Astrocyte (in vitro differentiated cells and primary cell): ENCODE results near the gene ADCY5. TPM values are rescaled to one million over a fixed set of nuclear protein-coding genes. Genes with fewer than 3 reads are reported as not detected.

Experiments
- DNase-seq: peaks from one replicate; pipeline ENCODE4 v3.0.0-alpha.2; 2010; ENCODE audit warnings: low read depth
- FAIRE-seq: peaks from 2 replicates; lab custom pipeline; 2011; peaks lifted over from hg19 to GRCh38; lab: Jason Lieb, UNC
- H2AFZ ChIP-seq: 2 replicates; pipeline ENCODE4 v1.6.0; 2012; ENCODE audit warnings: low read depth, low read length, inconsistent platforms
- H3K27ac ChIP-seq: 2 replicates; pipeline ENCODE4 v1.5.1; 2011; ENCODE audit warnings: low read depth, low read length, inconsistent platforms
- H3K27me3 ChIP-seq: 2 replicates; pipeline ENCODE4 v1.6.0; 2011; ENCODE audit warnings: low read length, inconsistent platforms; ENCODE audit not compliant: insufficient read depth
- H3K36me3 ChIP-seq: 2 replicates; pipeline ENCODE4 v1.5.1; 2011; ENCODE audit warnings: low read length, inconsistent platforms; ENCODE audit not compliant: insufficient read depth
- H3K4me1 ChIP-seq: 2 replicates; pipeline ENCODE4 v1.5.1; 2011; ENCODE audit warnings: low read length, inconsistent platforms; ENCODE audit not compliant: insufficient read depth
- H3K4me2 ChIP-seq: 2 replicates; pipeline ENCODE4 v1.6.0; 2012; ENCODE audit warnings: low read length, inconsistent platforms
- H3K4me3 ChIP-seq: 2 replicates; pipeline ENCODE4 v1.5.1; 2011; ENCODE audit warnings: low read depth, mild to moderate bottlenecking, low read length, inconsistent platforms; ENCODE audit not compliant: insufficient read depth
- H3K79me2 ChIP-seq: 2 replicates; pipeline ENCODE4 v1.6.0; 2012; ENCODE audit warnings: mild to moderate bottlenecking, low read length, inconsistent platforms; ENCODE audit not compliant: insufficient read depth
- H3K9ac ChIP-seq: 2 replicates; pipeline ENCODE4 v1.6.0; 2012; ENCODE audit warnings: mild to moderate bottlenecking, low read length, inconsistent platforms
- H3K9me3 ChIP-seq: 2 replicates; pipeline ENCODE4 v1.5.1; 2012; ENCODE audit warnings: low read depth, mild to moderate bottlenecking, low read length, inconsistent platforms; ENCODE audit not compliant: insufficient read depth
- H4K20me1 ChIP-seq: 2 replicates; pipeline ENCODE4 v1.6.0; 2012; ENCODE audit warnings: low read length, inconsistent platforms; ENCODE audit not compliant: insufficient read depth
- H3K27ac Mint-ChIP-seq: one replicate; pipeline ENCODE4 v1.8.0; 2021; ENCODE audit warnings: mild to moderate bottlenecking, mixed read lengths; ENCODE audit not compliant: unreplicated experiment
- H3K27me3 Mint-ChIP-seq: one replicate; pipeline ENCODE4 v1.8.0; 2021; ENCODE audit warnings: low read depth, mixed read lengths; ENCODE audit not compliant: unreplicated experiment
- H3K36me3 Mint-ChIP-seq: one replicate; pipeline ENCODE4 v1.8.0; 2021; ENCODE audit warnings: low read depth, mixed read lengths; ENCODE audit not compliant: unreplicated experiment
- H3K4me1 Mint-ChIP-seq: one replicate; pipeline ENCODE4 v1.8.0; 2021; ENCODE audit warnings: low read depth, mixed read lengths; ENCODE audit not compliant: unreplicated experiment
- H3K4me3 Mint-ChIP-seq: one replicate; pipeline ENCODE4 v1.8.0; 2021; ENCODE audit warnings: mild to moderate bottlenecking, moderate library complexity, mixed read lengths; ENCODE audit not compliant: unreplicated experiment
- H3K9me3 Mint-ChIP-seq: one replicate; pipeline ENCODE4 v1.8.0; 2021; ENCODE audit warnings: mild to moderate bottlenecking, mixed read lengths; ENCODE audit not compliant: unreplicated experiment
- EZH2 ChIP-seq: IDR thresholded peaks from 2 replicates; pipeline ENCODE4 v1.6.1; 2012; ENCODE audit warnings: mild to moderate bottlenecking, low read length, inconsistent platforms; ENCODE audit not compliant: insufficient read depth
- total RNA-seq: library from RNA; stranded (reverse); gene quantifications from 2 replicates; pipeline ENCODE4 v1.2.1, GENCODE V29; 2021
- TF ChIP-seq, protein P1 (sequence below): IDR thresholded peaks from 2 replicates; pipeline ENCODE4 v1.5.1; 2011; ENCODE audit warnings: low read depth, mild to moderate bottlenecking, inconsistent platforms, low read length, moderate library complexity; ENCODE audit not compliant: insufficient read depth

Gene ADCY5
- total RNA-seq, 1 donor from 2014 or later: 1.2 TPM

DNA sequence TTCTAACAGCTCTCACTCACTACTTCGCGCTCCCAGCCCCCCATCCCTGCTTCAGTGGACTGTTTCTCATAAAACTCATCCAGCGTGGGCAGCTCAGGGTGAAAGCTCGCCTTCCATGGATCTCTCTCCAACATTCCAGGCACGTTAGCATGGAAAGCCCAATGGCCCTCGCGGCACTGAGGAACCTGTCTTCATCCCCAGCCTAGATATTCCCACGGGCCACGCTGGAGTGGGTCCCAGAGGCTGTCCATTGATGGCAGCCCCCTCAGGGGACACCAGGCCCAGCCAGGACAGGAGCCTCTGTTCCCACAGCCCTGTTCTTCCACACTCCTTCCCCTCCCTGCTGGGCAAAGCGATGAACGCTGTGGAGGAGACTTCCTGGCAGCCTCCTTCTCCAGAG is 126.0 kb downstream of the ADCY5 start:
- Histone ChIP-seq H3K4me1 (no peaks in the 10 kb centered on the region), H3K27me3 (peaks cover 22% of the 10 kb centered on the region), H3K27ac (no peak overlapping the region), H3K4me3 (no peak overlapping the region), H2AFZ (no peak overlapping the region), H3K9ac (no peak overlapping the region), H4K20me1 (no peaks in the 10 kb centered on the region), H3K79me2 (no peaks in the 10 kb centered on the region), H3K9me3 (no peaks in the 10 kb centered on the region), H3K36me3 (no peaks in the 10 kb centered on the region), H3K4me2 (no peak overlapping the region)
- peaks cover 61% of the 10 kb centered on the region for H3K27me3 Mint-ChIP-seq
- FAIRE-seq: no peak
- H3K27ac Mint-ChIP-seq: no peak overlapping the region
- TF ChIP-seq EZH2: no peak
- TF ChIP-seq, protein P1, sequence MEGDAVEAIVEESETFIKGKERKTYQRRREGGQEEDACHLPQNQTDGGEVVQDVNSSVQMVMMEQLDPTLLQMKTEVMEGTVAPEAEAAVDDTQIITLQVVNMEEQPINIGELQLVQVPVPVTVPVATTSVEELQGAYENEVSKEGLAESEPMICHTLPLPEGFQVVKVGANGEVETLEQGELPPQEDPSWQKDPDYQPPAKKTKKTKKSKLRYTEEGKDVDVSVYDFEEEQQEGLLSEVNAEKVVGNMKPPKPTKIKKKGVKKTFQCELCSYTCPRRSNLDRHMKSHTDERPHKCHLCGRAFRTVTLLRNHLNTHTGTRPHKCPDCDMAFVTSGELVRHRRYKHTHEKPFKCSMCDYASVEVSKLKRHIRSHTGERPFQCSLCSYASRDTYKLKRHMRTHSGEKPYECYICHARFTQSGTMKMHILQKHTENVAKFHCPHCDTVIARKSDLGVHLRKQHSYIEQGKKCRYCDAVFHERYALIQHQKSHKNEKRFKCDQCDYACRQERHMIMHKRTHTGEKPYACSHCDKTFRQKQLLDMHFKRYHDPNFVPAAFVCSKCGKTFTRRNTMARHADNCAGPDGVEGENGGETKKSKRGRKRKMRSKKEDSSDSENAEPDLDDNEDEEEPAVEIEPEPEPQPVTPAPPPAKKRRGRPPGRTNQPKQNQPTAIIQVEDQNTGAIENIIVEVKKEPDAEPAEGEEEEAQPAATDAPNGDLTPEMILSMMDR: no peak
- DNase-seq: no peak
- no peaks in the 10 kb centered on the region for H3K36me3 Mint-ChIP-seq
- peaks cover 4% of the 10 kb centered on the region for H3K4me1 Mint-ChIP-seq
- no peaks in the 10 kb centered on the region for H3K9me3 Mint-ChIP-seq
- H3K4me3 Mint-ChIP-seq: no peak overlapping the region

DNA sequence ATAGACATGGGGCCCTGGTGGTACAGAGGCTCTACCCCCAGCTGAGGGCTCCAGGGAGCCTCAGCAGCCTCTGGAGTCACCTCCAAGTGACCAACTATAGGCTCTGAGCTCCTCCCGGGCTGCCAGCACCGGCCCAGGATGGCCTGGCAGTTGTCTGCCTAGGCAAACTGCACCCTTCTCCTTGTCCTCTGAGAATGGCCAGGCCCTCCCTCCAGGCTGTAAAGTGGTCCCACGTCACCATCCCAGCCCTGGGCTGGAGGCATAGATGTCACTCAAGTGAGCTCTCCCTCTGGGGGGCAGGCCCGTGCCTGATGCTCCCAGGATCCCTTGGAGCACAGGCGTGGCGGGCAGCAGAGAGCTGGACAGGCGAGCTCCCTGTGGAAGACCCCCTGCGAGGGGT is 127.1 kb downstream of the ADCY5 start:
- Histone ChIP-seq H4K20me1 (no peaks in the 10 kb centered on the region), H3K4me1 (no peaks in the 10 kb centered on the region), H3K9me3 (no peaks in the 10 kb centered on the region), H3K27ac (no peak overlapping the region), H3K79me2 (no peaks in the 10 kb centered on the region), H3K36me3 (no peaks in the 10 kb centered on the region), H2AFZ (no peak overlapping the region), H3K9ac (no peak overlapping the region), H3K4me2 (no peak overlapping the region), H3K4me3 (no peak overlapping the region), H3K27me3 (peaks cover 19% of the 10 kb centered on the region)
- H3K27ac Mint-ChIP-seq: no peak overlapping the region
- FAIRE-seq (no peak), DNase-seq (no peak)
- H3K4me3 Mint-ChIP-seq: no peak overlapping the region
- H3K36me3 Mint-ChIP-seq: no peaks in the 10 kb centered on the region
- H3K4me1 Mint-ChIP-seq: peaks cover 4% of the 10 kb centered on the region
- peaks cover 56% of the 10 kb centered on the region for H3K27me3 Mint-ChIP-seq
- TF ChIP-seq, protein P1: no peak
- TF ChIP-seq EZH2: no peak
- no peaks in the 10 kb centered on the region for H3K9me3 Mint-ChIP-seq

DNA sequence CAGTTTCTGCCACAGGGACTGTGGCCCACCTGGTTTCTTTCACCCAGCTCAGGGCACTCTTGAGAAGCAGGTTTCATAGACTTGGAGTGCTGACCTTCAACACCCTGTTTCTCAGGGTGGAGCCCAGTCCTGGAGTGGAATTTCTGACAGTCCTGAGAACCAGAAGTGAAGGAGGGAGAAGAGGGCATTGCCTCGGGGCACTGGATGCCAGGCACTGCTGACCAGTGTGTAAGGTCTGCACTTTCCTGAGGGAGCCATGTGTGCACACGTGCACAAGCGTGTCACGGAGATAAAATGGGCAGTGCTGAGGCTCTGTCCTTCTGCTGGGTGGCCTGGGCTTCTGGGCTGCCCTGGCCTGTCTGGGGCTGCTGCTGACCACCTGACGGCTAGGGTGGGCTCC is 128.7 kb downstream of the ADCY5 start:
- FAIRE-seq (no peak), DNase-seq (no peak)
- H3K4me1 Mint-ChIP-seq: peaks cover 4% of the 10 kb centered on the region
- Histone ChIP-seq H3K9ac (no peak overlapping the region), H4K20me1 (no peaks in the 10 kb centered on the region), H3K4me3 (no peak overlapping the region), H3K27me3 (peaks cover 19% of the 10 kb centered on the region), H3K27ac (no peak overlapping the region), H3K79me2 (no peaks in the 10 kb centered on the region), H3K4me1 (no peaks in the 10 kb centered on the region), H3K4me2 (no peak overlapping the region), H2AFZ (no peak overlapping the region), H3K36me3 (no peaks in the 10 kb centered on the region), H3K9me3 (no peaks in the 10 kb centered on the region)
- no peak overlapping the region for H3K4me3 Mint-ChIP-seq
- TF ChIP-seq, protein P1: no peak
- TF ChIP-seq EZH2: no peak
- H3K27me3 Mint-ChIP-seq: peaks cover 50% of the 10 kb centered on the region
- no peak overlapping the region for H3K27ac Mint-ChIP-seq
- no peaks in the 10 kb centered on the region for H3K36me3 Mint-ChIP-seq
- H3K9me3 Mint-ChIP-seq: no peaks in the 10 kb centered on the region
